NT2/D1 (cell line): Measurements from ENCODE around the gene TGFBR2.

Source experiments
- SUZ12 ChIP-seq: IDR thresholded peaks from 2 replicates; pipeline ENCODE4 v1.6.1; 2011; ENCODE audit not compliant: insufficient read length, insufficient read depth; ENCODE audit errors: extremely low read depth
- YY1 ChIP-seq: IDR thresholded peaks from 2 replicates; pipeline ENCODE4 v1.6.1; 2011; ENCODE audit not compliant: insufficient read length, insufficient read depth
- ZNF274 ChIP-seq: IDR thresholded peaks from 2 replicates; pipeline ENCODE4 v1.6.1; 2011; ENCODE audit warnings: mild to moderate bottlenecking, low read depth, low read length

- TF ChIP-seq YY1 (no peak), ZNF274 (no peak), SUZ12 (no peak)
Measured at GRCh38 chr3:30723211-30723610, 116.8 kb downstream of the TGFBR2 start.
